ENCODE measurements around the gene ZNF664. TPM values are rescaled to one million over a fixed set of nuclear protein-coding genes. Genes with fewer than 3 reads are reported as not detected.

ZNF664 gene
- polyA plus RNA-seq, 3 donors: 1.5 to 20.9 (median 2.7) TPM

DNA sequence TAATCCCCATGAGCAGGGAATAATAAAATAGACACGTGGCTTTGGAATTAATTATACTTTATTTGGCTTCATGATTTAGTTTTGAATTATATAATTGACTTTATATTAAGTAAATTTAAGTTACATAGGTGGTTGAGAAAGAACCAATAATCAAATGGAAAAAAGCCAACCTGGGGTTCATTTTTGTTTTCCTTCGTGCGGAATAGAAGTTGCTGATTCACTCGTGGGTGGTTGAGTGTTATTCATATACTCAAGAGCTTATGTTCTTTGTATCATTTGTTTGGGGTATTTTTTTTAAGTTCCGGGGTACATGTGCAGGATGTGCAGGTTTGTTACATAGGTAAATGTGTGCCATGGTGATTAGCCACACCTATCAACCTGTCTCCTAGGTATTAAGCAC lies 58.0 kb downstream of the ZNF664 start:
- Mint-ChIP-seq H3K9me3 (peaks cover 0 to 3% (median 0%) of the 10 kb centered on the region in 7 donors), H3K4me3 (no peak overlapping the region), H3K27ac (no peak overlapping the region), H3K36me3 (no peaks in the 10 kb centered on the region), H3K4me1 (peaks cover 14% of the 10 kb centered on the region), H3K27me3 (ENCODE audit: low read depth in 3 of 3) (peaks cover 0 to 6% (median 0%) of the 10 kb centered on the region in 3 donors)
- TF ChIP-seq, protein P1, sequence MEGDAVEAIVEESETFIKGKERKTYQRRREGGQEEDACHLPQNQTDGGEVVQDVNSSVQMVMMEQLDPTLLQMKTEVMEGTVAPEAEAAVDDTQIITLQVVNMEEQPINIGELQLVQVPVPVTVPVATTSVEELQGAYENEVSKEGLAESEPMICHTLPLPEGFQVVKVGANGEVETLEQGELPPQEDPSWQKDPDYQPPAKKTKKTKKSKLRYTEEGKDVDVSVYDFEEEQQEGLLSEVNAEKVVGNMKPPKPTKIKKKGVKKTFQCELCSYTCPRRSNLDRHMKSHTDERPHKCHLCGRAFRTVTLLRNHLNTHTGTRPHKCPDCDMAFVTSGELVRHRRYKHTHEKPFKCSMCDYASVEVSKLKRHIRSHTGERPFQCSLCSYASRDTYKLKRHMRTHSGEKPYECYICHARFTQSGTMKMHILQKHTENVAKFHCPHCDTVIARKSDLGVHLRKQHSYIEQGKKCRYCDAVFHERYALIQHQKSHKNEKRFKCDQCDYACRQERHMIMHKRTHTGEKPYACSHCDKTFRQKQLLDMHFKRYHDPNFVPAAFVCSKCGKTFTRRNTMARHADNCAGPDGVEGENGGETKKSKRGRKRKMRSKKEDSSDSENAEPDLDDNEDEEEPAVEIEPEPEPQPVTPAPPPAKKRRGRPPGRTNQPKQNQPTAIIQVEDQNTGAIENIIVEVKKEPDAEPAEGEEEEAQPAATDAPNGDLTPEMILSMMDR (IDR thresholded peaks at IDR 0.05): no peak
- Histone ChIP-seq H3K9me3 (replicated peaks in 1 of 2; ENCODE audit: control insufficient read depth in 1 of 2, insufficient read depth in 1 of 2, low read length in 2 of 2) (no peaks in the 10 kb centered on the region), H2AFZ (ENCODE audit: insufficient read depth, low read depth, low read length, poor library complexity, severe bottlenecking) (no peak overlapping the region), H3K27me3 (ENCODE audit: control insufficient read depth in 2 of 2, insufficient read depth in 2 of 2, low read length in 2 of 2) (no peaks in the 10 kb centered on the region), H3K27ac (ENCODE audit: low read depth in 1 of 2, low read length in 2 of 2) (no peak overlapping the region), H4K20me1 (ENCODE audit: insufficient read depth, low read length) (no peaks in the 10 kb centered on the region), H3K9ac (ENCODE audit: insufficient read depth, low read length, poor library complexity, severe bottlenecking) (no peak overlapping the region), H3K4me2 (replicated peaks; ENCODE audit: extremely low read depth, low read length, poor library complexity, severe bottlenecking) (no peak overlapping the region), H3K36me3 (replicated peaks in 1 of 2; ENCODE audit: control insufficient read depth in 1 of 2, insufficient read depth in 2 of 2, low read length in 2 of 2) (no peaks in the 10 kb centered on the region), H3K79me2 (ENCODE audit: insufficient read depth, low read length) (no peaks in the 10 kb centered on the region), H3K4me3 (replicated peaks in 1 of 3; ENCODE audit: low read depth in 2 of 3, low read length in 3 of 3) (no peak overlapping the region), H3K4me1 (ENCODE audit: control insufficient read depth in 1 of 2, insufficient read depth in 2 of 2, low read length in 2 of 2) (peaks cover 5 to 13% of the 10 kb centered on the region in 2 donors)
- no peak for DNase-seq
- intact Hi-C loops (cut with micrococcal nuclease): loop anchor here (10.0 kb wide), 3 partner anchors 744 to 874 kb away; no protein-coding TSS in a partner anchor
- 50% methylated on average over 3 of the region's 5 CpGs for WGBS (ENCODE audit: insufficient coverage)

DNA sequence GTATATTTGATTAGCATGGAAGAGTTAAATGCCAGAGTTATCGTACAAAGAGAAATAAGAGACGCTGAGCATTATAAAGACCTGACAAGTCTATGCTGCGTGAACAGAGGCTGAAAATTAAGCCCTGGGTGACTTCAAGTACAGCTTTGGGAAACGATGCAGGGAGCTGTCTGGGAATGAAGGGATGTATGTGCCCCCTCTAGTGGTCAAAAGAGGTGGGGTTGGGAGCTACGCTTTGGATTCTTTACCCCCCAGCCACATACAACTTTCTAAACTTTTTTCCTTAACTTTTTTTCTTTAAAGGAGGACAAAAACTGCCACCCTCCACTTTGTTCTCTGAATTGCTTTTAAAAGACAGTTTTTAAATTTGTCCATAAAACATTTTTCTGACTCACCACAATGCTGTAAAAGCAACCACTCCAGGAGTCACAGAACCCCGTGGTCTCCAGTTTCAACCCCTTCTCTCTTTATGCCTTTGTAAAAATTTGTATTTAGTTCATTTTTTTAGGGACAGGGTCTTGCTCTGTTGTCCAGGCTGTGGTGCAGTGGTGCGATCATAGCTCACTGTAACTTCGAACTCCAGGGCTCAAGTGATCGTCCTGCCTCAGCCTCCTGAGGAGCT lies 59.4 kb downstream of the ZNF664 start:
- H3K9me3 ChIP-seq (replicated peaks in 1 of 2; ENCODE audit: control insufficient read depth in 1 of 2, insufficient read depth in 1 of 2, low read length in 2 of 2): no peaks in the 10 kb centered on the region
- peaks cover 0 to 6% (median 3%) of the 10 kb centered on the region in 3 donors for H3K27me3 Mint-ChIP-seq (ENCODE audit: low read depth in 3 of 3)
- H3K36me3 Mint-ChIP-seq: no peaks in the 10 kb centered on the region
- H3K27ac ChIP-seq (ENCODE audit: low read depth in 1 of 2, low read length in 2 of 2): no peak overlapping the region
- intact Hi-C loops (cut with micrococcal nuclease): loop anchor here (10.0 kb wide), 3 partner anchors 742 to 872 kb away; no protein-coding TSS in a partner anchor
- H3K79me2 ChIP-seq (ENCODE audit: insufficient read depth, low read length): no peaks in the 10 kb centered on the region
- H3K4me3 ChIP-seq (replicated peaks in 1 of 3; ENCODE audit: low read depth in 2 of 3, low read length in 3 of 3): no peak overlapping the region
- H4K20me1 ChIP-seq (ENCODE audit: insufficient read depth, low read length): no peaks in the 10 kb centered on the region
- no peak overlapping the region for H2AFZ ChIP-seq (ENCODE audit: insufficient read depth, low read depth, low read length, poor library complexity, severe bottlenecking)
- TF ChIP-seq, protein P1 (IDR thresholded peaks at IDR 0.05): peak; percentile 77
- H3K4me1 Mint-ChIP-seq: peaks cover 2% of the 10 kb centered on the region
- H3K9me3 Mint-ChIP-seq: no peaks in the 10 kb centered on the region
- H3K4me2 ChIP-seq (replicated peaks; ENCODE audit: extremely low read depth, low read length, poor library complexity, severe bottlenecking): no peak overlapping the region
- WGBS (ENCODE audit: insufficient coverage): 55% methylated on average over 2 of the region's 9 CpGs
- peak; percentile 18 to 43 (median 29) for DNase-seq
- H3K36me3 ChIP-seq (replicated peaks in 1 of 2; ENCODE audit: control insufficient read depth in 1 of 2, insufficient read depth in 2 of 2, low read length in 2 of 2): no peaks in the 10 kb centered on the region
- H3K27me3 ChIP-seq (ENCODE audit: control insufficient read depth in 2 of 2, insufficient read depth in 2 of 2, low read length in 2 of 2): no peaks in the 10 kb centered on the region
- H3K9ac ChIP-seq (ENCODE audit: insufficient read depth, low read length, poor library complexity, severe bottlenecking): no peak overlapping the region
- H3K4me1 ChIP-seq (ENCODE audit: control insufficient read depth in 1 of 2, insufficient read depth in 2 of 2, low read length in 2 of 2): no peaks in the 10 kb centered on the region
- H3K27ac Mint-ChIP-seq: peak overlapping the region in 1 of 7 donors; percentile 17
- H3K4me3 Mint-ChIP-seq: no peak overlapping the region
